ENCODE results near the gene PPP4R4. TPM values are rescaled to one million over a fixed set of nuclear protein-coding genes. Genes with fewer than 3 reads are reported as not detected.

The PPP4R4 gene
- total and polyA plus RNA-seq, 2 experiments from 2014 or later, result 3.0 to 11.1 TPM

GRCh38 chr14:94161058-94161457 lies 13.1 kb upstream of the PPP4R4 start:
- no peaks in the 10 kb centered on the region for H3K36me3 ChIP-seq (ENCODE audit: insufficient read depth)
- H3K4me1 ChIP-seq (ENCODE audit: insufficient read depth), result peaks cover 17% of the 10 kb centered on the region
- Mint-ChIP-seq H3K4me3 (no peak overlapping the region), H3K36me3 (ENCODE audit: low read depth) (no peaks in the 10 kb centered on the region), H3K27me3 (ENCODE audit: insufficient read depth, low read depth, poor library complexity) (peaks cover 6% of the 10 kb centered on the region), H3K9me3 (peaks cover 3% of the 10 kb centered on the region; the same call in 2 of the 3 replicates), H3K4me1 (peaks cover 25% of the 10 kb centered on the region), H3K27ac (no peak overlapping the region)
- H3K27ac ChIP-seq (ENCODE audit: low read depth), result no peak overlapping the region
- TF ChIP-seq JUNB (IDR thresholded peaks at IDR 0.05; ENCODE audit: unreplicated experiment) (no peak), EZH2phosphoT487 (IDR thresholded peaks at IDR 0.05; ENCODE audit: unreplicated experiment) (no peak), ETS1 (IDR thresholded peaks at IDR 0.05) (no peak), ZNF114 (CRISPR knock-in tag; IDR thresholded peaks at IDR 0.05) (no peak), CREB1 (CRISPR knock-in tag; IDR thresholded peaks at IDR 0.05; ENCODE audit: low read depth) (no peak), NANOG (IDR thresholded peaks at IDR 0.05; ENCODE audit: borderline replicate concordance) (no peak), REST (IDR thresholded peaks at IDR 0.05; ENCODE audit: unreplicated experiment) (no peak), POLR2AphosphoS5 (IDR thresholded peaks at IDR 0.05; ENCODE audit: low read depth) (no peak), ZNF462 (CRISPR knock-in tag; IDR thresholded peaks at IDR 0.05) (no peak), CTCF (conservative IDR thresholded peaks at IDR 0.05; ENCODE audit: low read depth in 2 of 2) (no peak), ZNF331 (CRISPR knock-in tag; IDR thresholded peaks at IDR 0.05; ENCODE audit: low read depth) (no peak), STAT1 (IDR thresholded peaks at IDR 0.05; ENCODE audit: unreplicated experiment) (no peak), EZH2 (IDR thresholded peaks at IDR 0.05; ENCODE audit: low read depth, unreplicated experiment) (no peak)
- no peaks in the 10 kb centered on the region for H3K79me2 ChIP-seq (replicated peaks; ENCODE audit: insufficient read depth)
- H3K4me2 ChIP-seq, result no peak overlapping the region
- no peak for DNase-seq (ENCODE audit: low spot score)
- no peak overlapping the region; the same call in 1 of the 2 replicates for H2AFZ ChIP-seq
- H3F3A ChIP-seq (replicated peaks; ENCODE audit: low read depth), result no peaks in the 10 kb centered on the region
- ATAC-seq, result no peak
- no peaks in the 10 kb centered on the region for H4K20me1 ChIP-seq (replicated peaks; ENCODE audit: insufficient read depth)
- H3K9me2 ChIP-seq (ENCODE audit: insufficient read depth), result peaks cover 3% of the 10 kb centered on the region; the same call in 1 of the 2 replicates
- no peak overlapping the region for H3K4me3 ChIP-seq
- peaks cover 11% of the 10 kb centered on the region for H3K27me3 ChIP-seq (ENCODE audit: insufficient read depth)

Measured in GM23338 (cell line).